ENCODE measurements around the gene ARHGEF12.

ARHGEF12 gene

DNA sequence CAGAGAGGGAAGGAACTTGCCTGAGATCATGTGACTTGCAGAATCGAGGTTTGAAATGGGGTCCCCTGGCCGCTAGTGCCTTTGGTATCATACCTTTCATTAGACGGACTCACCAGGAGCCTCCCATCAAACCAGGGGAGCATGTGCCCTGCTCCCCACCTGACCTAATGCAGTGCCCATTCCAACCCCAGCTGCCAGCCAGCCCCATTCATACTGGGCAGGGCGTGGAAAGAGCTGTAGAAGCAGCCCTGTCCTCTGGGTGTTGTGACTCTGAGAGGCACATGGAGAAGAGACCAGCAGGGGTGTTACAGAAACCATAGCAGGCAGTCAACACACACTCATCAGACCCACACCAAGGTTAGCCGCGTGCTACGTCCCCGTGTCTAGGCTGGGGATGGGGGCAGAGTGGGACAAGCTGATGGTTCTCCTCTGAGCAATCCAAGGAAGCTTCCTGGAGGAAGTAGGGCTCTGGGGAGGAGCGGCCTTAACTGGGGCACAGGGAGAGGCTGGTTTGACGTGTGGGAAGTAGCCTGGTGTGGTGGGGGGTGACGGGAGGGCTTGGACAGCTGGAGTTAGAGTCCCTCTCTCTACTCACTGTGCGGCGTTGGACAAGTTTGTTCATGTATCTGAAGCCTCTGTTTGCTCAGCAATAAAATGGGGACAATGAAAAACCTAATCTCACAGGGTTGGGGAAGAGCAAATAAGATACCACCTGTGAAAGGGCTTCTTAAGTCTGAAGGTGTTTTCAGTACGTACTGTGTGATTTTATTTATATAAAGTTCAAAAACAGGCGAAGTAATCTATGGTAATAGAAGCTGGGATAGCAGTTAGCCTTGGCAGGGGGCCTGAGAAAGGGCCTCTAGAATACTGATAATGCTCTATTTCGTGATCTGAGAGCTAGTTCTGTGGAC is 189.3 kb downstream of the ARHGEF12 start:
- TF ChIP-seq, protein P1, sequence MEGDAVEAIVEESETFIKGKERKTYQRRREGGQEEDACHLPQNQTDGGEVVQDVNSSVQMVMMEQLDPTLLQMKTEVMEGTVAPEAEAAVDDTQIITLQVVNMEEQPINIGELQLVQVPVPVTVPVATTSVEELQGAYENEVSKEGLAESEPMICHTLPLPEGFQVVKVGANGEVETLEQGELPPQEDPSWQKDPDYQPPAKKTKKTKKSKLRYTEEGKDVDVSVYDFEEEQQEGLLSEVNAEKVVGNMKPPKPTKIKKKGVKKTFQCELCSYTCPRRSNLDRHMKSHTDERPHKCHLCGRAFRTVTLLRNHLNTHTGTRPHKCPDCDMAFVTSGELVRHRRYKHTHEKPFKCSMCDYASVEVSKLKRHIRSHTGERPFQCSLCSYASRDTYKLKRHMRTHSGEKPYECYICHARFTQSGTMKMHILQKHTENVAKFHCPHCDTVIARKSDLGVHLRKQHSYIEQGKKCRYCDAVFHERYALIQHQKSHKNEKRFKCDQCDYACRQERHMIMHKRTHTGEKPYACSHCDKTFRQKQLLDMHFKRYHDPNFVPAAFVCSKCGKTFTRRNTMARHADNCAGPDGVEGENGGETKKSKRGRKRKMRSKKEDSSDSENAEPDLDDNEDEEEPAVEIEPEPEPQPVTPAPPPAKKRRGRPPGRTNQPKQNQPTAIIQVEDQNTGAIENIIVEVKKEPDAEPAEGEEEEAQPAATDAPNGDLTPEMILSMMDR (IDR thresholded peaks at IDR 0.05; ENCODE audit: borderline replicate concordance, insufficient read depth, low read depth, low read length) = no peak
- no peak overlapping the region for H3K4me3 ChIP-seq (ENCODE audit: low read depth, low read length)

DNA sequence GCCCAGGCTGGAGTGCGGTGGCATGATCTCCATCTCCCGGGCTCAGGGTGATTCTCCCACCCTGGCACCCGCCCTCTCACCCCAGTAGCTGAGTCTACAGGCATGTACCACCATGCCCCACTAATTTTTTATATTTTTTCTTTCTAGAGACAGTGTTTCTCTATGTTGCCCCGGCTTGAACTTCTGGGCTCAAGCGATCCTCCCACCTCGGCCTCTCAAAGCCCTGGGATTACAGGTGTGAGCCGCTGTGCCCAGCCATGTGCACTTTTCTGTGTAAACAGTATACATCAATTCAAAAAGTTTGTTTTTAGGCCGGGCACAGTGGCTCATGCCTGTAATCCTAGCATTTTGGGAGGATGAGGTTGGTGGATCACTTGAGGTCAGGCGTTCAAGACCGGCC is 190.0 kb downstream of the ARHGEF12 start:
- no peak overlapping the region for H3K4me3 ChIP-seq (ENCODE audit: low read depth, low read length)
- TF ChIP-seq, protein P1 (IDR thresholded peaks at IDR 0.05; ENCODE audit: borderline replicate concordance, insufficient read depth, low read depth, low read length) = no peak

DNA sequence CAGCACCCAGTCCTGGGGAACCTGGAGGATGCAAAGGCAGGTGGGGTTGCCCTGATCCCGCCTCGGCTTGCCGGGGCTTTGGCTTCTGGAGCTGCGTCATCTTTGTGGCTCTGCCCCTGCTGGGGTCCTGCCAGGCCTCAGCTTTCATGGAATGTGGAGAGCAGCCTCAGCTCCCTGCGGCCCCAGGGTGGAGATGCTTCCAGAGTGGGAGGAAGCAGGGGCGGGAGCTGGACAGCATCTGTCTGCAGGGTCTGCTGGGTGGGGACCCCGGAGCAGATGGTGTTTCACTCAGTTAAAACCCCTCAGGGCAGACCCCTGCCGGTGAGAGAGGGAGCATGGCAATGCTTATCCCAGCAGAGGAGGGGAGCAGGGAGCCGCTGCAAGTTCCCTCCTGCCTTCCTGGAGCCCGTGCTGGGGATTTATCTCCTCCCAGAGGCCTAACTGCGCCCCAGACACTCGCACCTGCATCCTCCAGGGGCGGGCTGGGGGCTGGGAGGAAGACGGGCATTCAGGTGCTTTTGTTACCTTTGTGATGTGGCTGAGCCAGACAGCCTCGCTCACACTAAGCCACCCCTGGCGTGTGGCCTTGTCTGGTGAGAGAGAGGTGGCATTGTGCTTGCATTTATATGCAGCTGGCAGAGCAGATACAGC is 191.0 kb downstream of the ARHGEF12 start:
- TF ChIP-seq, protein P1 (IDR thresholded peaks at IDR 0.05; ENCODE audit: borderline replicate concordance, insufficient read depth, low read depth, low read length) = no peak
- no peak overlapping the region for H3K4me3 ChIP-seq (ENCODE audit: low read depth, low read length)

DNA sequence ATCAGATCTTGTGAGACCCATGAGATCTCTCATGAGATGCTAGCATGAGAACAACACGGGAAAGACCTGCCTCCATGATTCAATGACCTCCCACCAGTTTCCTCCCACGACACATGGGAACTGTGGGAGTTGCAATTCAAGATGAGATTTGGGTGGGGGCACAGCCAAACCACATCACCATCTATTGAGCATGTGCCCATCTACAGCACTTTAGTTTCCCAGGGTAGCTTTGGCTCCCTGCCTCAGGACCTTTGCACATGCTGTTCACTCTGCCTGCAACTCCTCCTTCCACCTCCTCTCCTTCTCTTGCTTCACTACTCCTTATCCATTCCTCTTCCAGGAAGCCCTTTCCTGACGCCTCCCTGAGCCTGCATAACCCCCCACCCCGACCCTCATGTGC is 192.5 kb downstream of the ARHGEF12 start:
- TF ChIP-seq, protein P1 (IDR thresholded peaks at IDR 0.05; ENCODE audit: borderline replicate concordance, insufficient read depth, low read depth, low read length) = no peak

DNA sequence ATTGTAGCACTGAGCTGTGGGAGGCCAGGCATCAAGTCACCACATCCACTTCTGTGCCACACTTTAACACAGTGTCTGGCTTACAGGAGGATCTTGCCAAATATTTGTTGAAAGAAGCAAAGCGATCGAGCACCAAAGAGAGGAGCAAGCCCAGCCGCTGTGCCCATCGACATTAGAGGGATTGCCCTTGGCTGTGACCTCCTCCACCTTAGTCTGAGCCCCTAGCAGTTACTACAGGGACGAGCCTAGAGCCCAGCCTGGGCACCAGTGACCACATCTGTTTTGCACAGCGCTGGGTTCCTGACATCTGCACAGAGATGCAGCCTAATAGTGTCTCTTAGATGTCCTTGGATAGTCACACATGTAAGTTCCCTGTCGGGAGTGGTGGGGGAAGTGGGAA is 193.0 kb downstream of the ARHGEF12 start:
- TF ChIP-seq, protein P1 (IDR thresholded peaks at IDR 0.05; ENCODE audit: borderline replicate concordance, insufficient read depth, low read depth, low read length) = no peak
- no peak overlapping the region for H3K4me3 ChIP-seq (ENCODE audit: low read depth, low read length)

More for the DNA sequence above, 192.5 kb downstream of the ARHGEF12 start:
- H3K4me3 ChIP-seq (ENCODE audit: low read depth, low read length) = no peak overlapping the region

DNA sequence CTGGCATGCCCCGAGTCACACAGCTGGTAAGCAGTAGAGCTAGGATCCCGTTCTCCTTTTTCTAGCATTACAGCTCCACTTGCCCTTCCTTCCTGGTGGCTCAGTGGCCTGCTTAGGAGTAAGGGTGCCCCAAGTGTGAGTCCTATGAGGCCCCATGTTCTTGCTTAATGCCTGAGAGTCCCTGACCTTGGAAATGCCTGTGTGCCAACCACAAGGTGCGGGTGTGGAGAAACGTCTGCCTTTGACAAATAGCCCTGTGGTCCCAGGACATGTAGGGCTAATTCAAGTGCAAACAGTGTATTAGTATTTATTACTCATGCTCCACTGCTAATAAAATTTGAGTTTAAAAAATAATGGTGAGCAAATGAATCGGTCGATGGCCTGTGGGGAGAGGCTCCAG is 193.7 kb downstream of the ARHGEF12 start:
- H3K4me3 ChIP-seq (ENCODE audit: low read depth, low read length) = no peak overlapping the region
- TF ChIP-seq, protein P1 (IDR thresholded peaks at IDR 0.05; ENCODE audit: borderline replicate concordance, insufficient read depth, low read depth, low read length) = no peak

All from GM12875 (cell line).